Measurements from ENCODE around the gene SUPT4H1. TPM values are rescaled to one million over a fixed set of nuclear protein-coding genes. Genes with fewer than 3 reads are reported as not detected.

The SUPT4H1 gene
- total and polyA plus RNA-seq, 9 of the 15 experiments (the other 6 are each of a cell fraction or from before 2014, with no cell fraction given), result 62.1 to 320 (median 117) TPM

DNA sequence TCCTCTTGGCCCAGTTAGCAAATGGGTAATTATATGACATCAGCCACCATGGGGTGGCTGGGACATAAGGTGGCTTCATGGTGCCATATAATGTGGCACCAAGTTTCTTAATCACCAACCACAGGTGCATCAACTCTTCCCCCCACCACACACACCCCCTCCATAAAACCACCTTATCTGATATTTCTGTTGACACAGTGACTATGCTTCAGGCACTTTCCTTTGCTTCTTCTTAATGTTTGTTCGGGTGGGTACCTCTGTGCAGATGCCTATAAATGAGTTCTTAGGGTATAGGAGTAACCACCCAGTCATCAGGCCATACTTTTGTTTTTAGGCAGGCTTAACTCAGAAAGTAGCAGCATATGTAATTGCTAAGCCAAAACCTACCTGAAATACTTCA lies 35.8 kb upstream of the SUPT4H1 start (continued):
- TF ChIP-seq, protein P1, sequence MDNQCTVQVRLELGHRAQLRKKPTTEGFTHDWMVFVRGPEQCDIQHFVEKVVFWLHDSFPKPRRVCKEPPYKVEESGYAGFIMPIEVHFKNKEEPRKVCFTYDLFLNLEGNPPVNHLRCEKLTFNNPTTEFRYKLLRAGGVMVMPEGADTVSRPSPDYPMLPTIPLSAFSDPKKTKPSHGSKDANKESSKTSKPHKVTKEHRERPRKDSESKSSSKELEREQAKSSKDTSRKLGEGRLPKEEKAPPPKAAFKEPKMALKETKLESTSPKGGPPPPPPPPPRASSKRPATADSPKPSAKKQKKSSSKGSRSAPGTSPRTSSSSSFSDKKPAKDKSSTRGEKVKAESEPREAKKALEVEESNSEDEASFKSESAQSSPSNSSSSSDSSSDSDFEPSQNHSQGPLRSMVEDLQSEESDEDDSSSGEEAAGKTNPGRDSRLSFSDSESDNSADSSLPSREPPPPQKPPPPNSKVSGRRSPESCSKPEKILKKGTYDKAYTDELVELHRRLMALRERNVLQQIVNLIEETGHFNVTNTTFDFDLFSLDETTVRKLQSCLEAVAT (IDR thresholded peaks at IDR 0.05), result 0 out of 4 replicates have a peak, but pooled peaks of 1 of the 2 experiments have one; percentile 44
- TF ChIP-seq NR2C2 (CRISPR knock-in tag; IDR thresholded peaks at IDR 0.05), result no peak
- TF ChIP-seq NR2C2 (tag; IDR thresholded peaks at IDR 0.05), result no peak
- TF ChIP-seq, protein P2, sequence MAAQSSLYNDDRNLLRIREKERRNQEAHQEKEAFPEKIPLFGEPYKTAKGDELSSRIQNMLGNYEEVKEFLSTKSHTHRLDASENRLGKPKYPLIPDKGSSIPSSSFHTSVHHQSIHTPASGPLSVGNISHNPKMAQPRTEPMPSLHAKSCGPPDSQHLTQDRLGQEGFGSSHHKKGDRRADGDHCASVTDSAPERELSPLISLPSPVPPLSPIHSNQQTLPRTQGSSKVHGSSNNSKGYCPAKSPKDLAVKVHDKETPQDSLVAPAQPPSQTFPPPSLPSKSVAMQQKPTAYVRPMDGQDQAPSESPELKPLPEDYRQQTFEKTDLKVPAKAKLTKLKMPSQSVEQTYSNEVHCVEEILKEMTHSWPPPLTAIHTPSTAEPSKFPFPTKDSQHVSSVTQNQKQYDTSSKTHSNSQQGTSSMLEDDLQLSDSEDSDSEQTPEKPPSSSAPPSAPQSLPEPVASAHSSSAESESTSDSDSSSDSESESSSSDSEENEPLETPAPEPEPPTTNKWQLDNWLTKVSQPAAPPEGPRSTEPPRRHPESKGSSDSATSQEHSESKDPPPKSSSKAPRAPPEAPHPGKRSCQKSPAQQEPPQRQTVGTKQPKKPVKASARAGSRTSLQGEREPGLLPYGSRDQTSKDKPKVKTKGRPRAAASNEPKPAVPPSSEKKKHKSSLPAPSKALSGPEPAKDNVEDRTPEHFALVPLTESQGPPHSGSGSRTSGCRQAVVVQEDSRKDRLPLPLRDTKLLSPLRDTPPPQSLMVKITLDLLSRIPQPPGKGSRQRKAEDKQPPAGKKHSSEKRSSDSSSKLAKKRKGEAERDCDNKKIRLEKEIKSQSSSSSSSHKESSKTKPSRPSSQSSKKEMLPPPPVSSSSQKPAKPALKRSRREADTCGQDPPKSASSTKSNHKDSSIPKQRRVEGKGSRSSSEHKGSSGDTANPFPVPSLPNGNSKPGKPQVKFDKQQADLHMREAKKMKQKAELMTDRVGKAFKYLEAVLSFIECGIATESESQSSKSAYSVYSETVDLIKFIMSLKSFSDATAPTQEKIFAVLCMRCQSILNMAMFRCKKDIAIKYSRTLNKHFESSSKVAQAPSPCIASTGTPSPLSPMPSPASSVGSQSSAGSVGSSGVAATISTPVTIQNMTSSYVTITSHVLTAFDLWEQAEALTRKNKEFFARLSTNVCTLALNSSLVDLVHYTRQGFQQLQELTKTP (IDR thresholded peaks at IDR 0.05; ENCODE audit: low read depth in 1 of 2, partially characterized antibody in 2 of 2), result peak in 1 of 2 experiments; percentile 22
- TF ChIP-seq, protein P3, sequence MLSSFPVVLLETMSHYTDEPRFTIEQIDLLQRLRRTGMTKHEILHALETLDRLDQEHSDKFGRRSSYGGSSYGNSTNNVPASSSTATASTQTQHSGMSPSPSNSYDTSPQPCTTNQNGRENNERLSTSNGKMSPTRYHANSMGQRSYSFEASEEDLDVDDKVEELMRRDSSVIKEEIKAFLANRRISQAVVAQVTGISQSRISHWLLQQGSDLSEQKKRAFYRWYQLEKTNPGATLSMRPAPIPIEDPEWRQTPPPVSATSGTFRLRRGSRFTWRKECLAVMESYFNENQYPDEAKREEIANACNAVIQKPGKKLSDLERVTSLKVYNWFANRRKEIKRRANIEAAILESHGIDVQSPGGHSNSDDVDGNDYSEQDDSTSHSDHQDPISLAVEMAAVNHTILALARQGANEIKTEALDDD (IDR thresholded peaks at IDR 0.05), result 0 out of 2 replicates have a peak, but pooled peaks have one; percentile 37
- TF ChIP-seq, protein P4, sequence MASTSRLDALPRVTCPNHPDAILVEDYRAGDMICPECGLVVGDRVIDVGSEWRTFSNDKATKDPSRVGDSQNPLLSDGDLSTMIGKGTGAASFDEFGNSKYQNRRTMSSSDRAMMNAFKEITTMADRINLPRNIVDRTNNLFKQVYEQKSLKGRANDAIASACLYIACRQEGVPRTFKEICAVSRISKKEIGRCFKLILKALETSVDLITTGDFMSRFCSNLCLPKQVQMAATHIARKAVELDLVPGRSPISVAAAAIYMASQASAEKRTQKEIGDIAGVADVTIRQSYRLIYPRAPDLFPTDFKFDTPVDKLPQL (IDR thresholded peaks at IDR 0.05; ENCODE audit: extremely low read depth, insufficient read length), result no peak
- no peak for TF ChIP-seq RBM15 (IDR thresholded peaks at IDR 0.05; ENCODE audit: insufficient read depth, low read length)
- TF ChIP-seq TRIM24 (IDR thresholded peaks at IDR 0.05), result 0 out of 4 replicates have a peak, but pooled peaks of 1 of the 2 experiments have one; percentile 22
- TF ChIP-seq FOXA3 (CRISPR knock-in tag; conservative IDR thresholded peaks at IDR 0.05 in 1 of 2, IDR thresholded peaks at IDR 0.05 in 1 of 2), result peak; percentile 89 to 94
- peak; percentile 90 for TF ChIP-seq ARID1B (IDR thresholded peaks at IDR 0.05)
- no peak for TF ChIP-seq BRD4 (IDR thresholded peaks at IDR 0.05)
- no peak for TF ChIP-seq HNRNPL (IDR thresholded peaks at IDR 0.05; ENCODE audit: low read depth, low read length)
- no peak for TF ChIP-seq MCM3 (IDR thresholded peaks at IDR 0.05)
- no peak for TF ChIP-seq CC2D1A (IDR thresholded peaks at IDR 0.05)
- no peak for TF ChIP-seq ZNF584 (CRISPR knock-in tag; IDR thresholded peaks at IDR 0.05; ENCODE audit: low read depth)
- TF ChIP-seq FOXK1 (CRISPR knock-in tag; IDR thresholded peaks at IDR 0.05; ENCODE audit: borderline replicate concordance), result no peak
- peak; percentile 49 for TF ChIP-seq NCOR1 (IDR thresholded peaks at IDR 0.05)
- TF ChIP-seq RFX1 (IDR thresholded peaks at IDR 0.05), result no peak
- TF ChIP-seq NR1H2 (CRISPR knock-in tag; IDR thresholded peaks at IDR 0.05), result no peak
- no peak for TF ChIP-seq MCM5 (IDR thresholded peaks at IDR 0.05; ENCODE audit: low read depth)
- TF ChIP-seq, protein P5, sequence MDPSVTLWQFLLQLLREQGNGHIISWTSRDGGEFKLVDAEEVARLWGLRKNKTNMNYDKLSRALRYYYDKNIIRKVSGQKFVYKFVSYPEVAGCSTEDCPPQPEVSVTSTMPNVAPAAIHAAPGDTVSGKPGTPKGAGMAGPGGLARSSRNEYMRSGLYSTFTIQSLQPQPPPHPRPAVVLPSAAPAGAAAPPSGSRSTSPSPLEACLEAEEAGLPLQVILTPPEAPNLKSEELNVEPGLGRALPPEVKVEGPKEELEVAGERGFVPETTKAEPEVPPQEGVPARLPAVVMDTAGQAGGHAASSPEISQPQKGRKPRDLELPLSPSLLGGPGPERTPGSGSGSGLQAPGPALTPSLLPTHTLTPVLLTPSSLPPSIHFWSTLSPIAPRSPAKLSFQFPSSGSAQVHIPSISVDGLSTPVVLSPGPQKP (CRISPR knock-in tag; IDR thresholded peaks at IDR 0.05), result no peak
- peak; percentile 95 for TF ChIP-seq DPF2 (IDR thresholded peaks at IDR 0.05)
